GM10266 (cell line): ENCODE results near the gene DPYD.
A peak's percentile ranks its signal among the peaks of the same experiment; 100 is the strongest.

Experiments
- DNase-seq: peaks from one replicate; pipeline ENCODE4 v3.0.0; 2012; ENCODE audit errors: extremely low spot score
- TF ChIP-seq, protein P1 (sequence below): IDR thresholded peaks from 2 replicates; pipeline ENCODE4 v1.5.1; 2012; ENCODE audit warnings: mild to moderate bottlenecking, low read depth; ENCODE audit not compliant: control insufficient read depth, insufficient read depth; ENCODE audit errors: missing control alignments

Gene DPYD

DNA sequence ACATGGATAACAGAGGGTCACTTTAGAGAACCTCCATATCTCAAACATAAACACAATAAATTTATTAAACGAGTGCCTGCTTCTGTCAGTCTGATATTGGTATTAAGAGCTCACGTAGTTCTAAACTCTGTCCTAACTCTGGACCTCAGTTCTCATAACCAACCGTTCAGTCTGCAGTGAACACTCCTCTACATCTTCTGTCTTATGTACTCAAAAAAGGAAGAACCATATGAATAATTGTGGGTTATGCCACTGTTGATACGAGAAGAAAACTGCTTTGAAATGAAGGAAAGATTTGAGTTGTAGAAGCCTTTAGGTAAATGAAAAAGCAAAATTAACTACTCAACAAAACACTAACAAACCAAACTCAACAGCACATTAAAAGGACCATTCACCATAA lies 53.7 kb downstream of the DPYD start:
- DNase-seq: no peak
- TF ChIP-seq, protein P1, sequence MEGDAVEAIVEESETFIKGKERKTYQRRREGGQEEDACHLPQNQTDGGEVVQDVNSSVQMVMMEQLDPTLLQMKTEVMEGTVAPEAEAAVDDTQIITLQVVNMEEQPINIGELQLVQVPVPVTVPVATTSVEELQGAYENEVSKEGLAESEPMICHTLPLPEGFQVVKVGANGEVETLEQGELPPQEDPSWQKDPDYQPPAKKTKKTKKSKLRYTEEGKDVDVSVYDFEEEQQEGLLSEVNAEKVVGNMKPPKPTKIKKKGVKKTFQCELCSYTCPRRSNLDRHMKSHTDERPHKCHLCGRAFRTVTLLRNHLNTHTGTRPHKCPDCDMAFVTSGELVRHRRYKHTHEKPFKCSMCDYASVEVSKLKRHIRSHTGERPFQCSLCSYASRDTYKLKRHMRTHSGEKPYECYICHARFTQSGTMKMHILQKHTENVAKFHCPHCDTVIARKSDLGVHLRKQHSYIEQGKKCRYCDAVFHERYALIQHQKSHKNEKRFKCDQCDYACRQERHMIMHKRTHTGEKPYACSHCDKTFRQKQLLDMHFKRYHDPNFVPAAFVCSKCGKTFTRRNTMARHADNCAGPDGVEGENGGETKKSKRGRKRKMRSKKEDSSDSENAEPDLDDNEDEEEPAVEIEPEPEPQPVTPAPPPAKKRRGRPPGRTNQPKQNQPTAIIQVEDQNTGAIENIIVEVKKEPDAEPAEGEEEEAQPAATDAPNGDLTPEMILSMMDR: no peak

DNA sequence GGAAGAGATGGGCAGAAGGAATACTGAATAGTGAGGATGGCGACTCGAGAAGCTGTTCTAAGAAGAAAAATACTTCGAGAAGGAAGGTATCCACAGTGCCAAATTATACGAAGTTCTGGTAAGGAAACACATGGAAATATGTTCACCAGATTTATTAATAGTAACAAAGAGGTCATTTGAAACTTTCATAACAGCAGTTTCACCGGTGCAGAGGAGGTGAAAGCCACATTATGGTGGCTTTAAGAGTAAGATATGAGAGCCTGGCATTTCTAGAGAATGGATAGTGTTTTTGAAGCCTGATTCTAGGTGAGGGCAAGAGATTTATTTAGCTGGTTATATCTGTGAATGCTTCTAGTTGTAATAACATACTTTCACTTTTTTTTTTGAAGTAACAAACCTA lies 56.2 kb downstream of the DPYD start:
- DNase-seq: no peak
- TF ChIP-seq, protein P1: no peak

DNA sequence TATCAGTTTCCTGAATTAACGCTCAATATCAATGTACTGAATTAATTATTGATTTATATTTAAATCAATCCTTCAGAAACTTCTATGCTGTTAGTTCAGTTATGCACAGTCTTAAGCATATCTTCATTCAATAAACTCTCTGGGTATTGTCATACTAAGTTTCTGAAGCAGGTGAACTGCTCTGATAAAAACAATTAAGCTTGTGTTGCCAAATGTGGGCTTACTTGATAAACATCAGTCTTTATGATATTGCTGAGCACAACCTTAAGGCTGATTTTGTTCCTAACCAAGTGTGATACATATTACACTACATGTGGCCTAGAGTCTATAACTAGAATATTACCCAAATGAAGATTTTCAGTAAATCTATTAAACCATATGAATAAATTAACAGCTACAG lies 67.6 kb downstream of the DPYD start:
- DNase-seq: no peak
- TF ChIP-seq, protein P1: no peak

DNA sequence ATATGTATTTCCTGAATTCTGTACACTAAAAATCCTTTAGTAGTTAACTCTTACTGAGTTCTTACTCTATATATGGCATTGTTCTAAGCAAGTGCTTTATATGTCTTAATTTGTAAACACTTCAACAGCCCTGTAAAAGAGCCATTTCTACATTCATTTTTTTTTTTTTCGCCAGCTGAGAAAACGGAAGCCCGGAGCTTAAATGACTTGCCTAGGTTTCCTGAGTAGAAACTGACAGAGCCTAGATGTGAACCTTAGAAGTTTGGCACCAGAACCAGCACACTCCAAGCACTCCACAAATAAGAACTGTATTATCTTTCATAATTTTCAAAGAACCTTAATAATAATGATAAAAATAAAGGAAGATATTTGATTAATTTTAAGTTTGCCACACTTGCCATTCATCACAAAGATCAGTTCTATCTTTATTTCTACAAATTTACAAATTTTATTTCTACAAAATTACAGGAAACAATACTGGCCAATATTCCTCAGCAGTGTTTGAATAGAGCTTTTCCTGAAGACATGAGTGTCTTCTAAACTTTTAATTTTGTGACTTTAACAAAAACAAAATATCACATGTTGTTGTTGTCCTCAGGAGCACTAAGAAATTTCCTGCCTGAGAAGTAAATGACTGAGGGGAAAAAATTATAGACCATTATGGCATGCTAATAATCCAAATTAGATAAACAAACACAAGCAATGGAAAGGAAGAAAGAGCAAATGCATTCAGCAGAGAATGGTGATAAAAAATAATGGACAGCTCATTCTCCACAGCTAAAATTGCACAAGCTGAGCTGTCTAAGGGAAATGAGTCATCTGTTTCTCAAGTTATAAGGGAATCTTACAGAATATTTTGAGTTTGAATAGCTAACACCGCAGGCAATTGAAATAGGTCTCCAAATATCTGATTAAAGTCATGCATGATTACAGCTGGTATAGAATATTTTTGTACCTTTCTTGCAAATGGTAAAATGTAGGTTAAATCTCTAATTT lies 71.2 kb downstream of the DPYD start:
- TF ChIP-seq, protein P1: no peak
- peak; percentile 8 for DNase-seq

DNA sequence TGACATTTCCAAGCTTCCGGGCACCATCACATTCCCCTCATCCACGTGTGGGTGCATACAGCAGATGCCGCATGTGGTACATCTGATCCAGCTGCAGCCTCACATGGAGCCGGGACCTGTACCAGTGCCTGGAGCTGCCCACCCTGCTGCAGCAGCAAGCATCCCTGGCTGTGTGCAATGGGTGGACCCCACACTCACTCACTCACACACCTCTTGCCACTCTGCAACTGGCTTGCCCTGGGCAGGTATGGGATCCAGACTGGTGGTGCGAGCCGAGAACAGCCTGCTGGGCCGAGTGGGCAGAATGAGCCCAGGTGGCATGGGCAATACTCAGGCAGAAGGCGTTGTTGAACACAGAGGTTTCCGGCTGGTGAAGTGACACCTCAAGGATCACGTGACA lies 75.0 kb downstream of the DPYD start:
- no peak for DNase-seq
- TF ChIP-seq, protein P1: no peak

DNA sequence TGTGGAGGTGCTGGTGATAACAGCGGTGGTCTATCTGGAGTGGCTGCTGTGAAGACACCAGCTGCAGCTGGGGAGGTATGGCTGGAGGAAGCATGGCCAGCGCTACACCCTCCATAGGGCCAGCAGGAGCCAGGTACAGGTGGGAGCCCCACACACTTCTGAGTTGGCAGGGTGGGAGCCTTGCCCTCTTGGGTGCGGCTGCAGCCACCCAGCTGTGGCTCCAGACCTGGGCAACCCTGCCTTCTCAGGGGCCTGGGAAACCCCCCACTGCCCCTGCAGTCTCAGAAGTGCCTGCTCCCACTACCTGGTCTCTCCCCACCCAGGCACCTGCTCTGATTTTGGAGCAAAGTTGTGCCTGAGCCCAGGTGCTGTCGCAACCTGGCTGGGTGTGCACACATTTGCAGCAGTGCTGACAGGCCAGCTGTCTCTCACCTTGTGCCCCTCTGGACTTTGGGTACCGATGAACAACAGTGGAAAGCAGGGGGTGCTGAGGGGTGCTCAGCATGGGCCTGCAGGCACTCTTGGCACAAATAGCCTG lies 76.2 kb downstream of the DPYD start:
- TF ChIP-seq, protein P1: no peak
- no peak for DNase-seq

DNA sequence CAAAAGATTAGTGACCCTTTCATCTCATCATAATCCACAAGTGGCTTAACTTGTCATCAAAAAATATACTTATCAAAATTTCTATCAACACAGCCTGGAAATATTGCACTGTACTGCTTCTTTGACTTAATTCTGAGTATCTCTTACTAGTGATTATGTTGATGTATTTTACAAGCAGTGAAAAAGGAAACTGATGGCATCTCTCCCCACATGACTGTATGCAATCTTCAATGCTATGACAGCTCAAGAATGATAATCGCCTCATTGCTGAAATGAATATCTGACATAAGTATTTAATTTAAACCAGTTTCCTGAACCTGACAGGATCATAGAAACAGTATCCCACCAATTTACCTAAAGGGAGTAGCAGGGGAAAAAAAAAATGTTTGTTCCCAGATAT lies 79.5 kb downstream of the DPYD start:
- no peak for DNase-seq
- TF ChIP-seq, protein P1: no peak
